Spinal cord (tissue), 10 donors: Measurements from ENCODE around the gene VWA3A. TPM values are rescaled to one million over a fixed set of nuclear protein-coding genes. Genes with fewer than 3 reads are reported as not detected.
A peak's percentile ranks its signal among the peaks of the same experiment; 100 is the strongest.

Experiments
- DNase-seq, 6 donors: peaks; one replicate each; pipeline versions ENCODE4 v3.0.0 to v3.0.0-alpha.2; 2013 to 2015; ENCODE audit warnings: low spot score in 6 of 6, low read depth in 4 of 6
- H3K27ac ChIP-seq: one replicate; pipeline ENCODE4 v1.5.1; 2013; ENCODE audit warnings: low read depth, low read length, control low read depth
- H3K27me3 ChIP-seq: one replicate; pipeline ENCODE4 v1.6.1; 2013; ENCODE audit warnings: low read length; ENCODE audit not compliant: control insufficient read depth, insufficient read depth
- H3K36me3 ChIP-seq: one replicate; pipeline ENCODE4 v1.6.1; 2013; ENCODE audit warnings: low read length; ENCODE audit not compliant: control insufficient read depth, insufficient read depth
- H3K4me1 ChIP-seq: one replicate; pipeline ENCODE4 v1.6.1; 2013; ENCODE audit warnings: low read length; ENCODE audit not compliant: control insufficient read depth, insufficient read depth
- H3K4me3 ChIP-seq: one replicate; pipeline ENCODE4 v1.5.1; 2013; ENCODE audit warnings: low read depth, low read length, control low read depth
- H3K9me3 ChIP-seq: one replicate; pipeline ENCODE4 v1.6.1; 2013; ENCODE audit warnings: low read length; ENCODE audit not compliant: control insufficient read depth, insufficient read depth
- WGBS: methylation state at CpG from one replicate; pipeline ENCODE4 v1.1.5; 2013; ENCODE audit warnings: missing lambda C conversion rate; ENCODE audit not compliant: insufficient coverage; 5-methylcytosine and 5-hydroxymethylcytosine counted together
- polyA plus RNA-seq, 2 donors: library from polyadenylated mRNA; unstranded; fragments of 120-200 nt; gene quantifications; one replicate each; pipeline ENCODE4 v1.2.1, GENCODE V29; 2013; ENCODE audit not compliant: insufficient read length in 2 of 2
- total RNA-seq, 2 donors: library from RNA; depleted of rRNA in 1 of 2; stranded (reverse); fragments of 120-200 nt in 1 of 2; fragments of >200 nt in 1 of 2; gene quantifications; one replicate each; pipeline versions ENCODE4 v1.2.3 to v1.2.4, GENCODE V29; 2013 to 2014
- donor health status: healthy.

The VWA3A gene
- total and polyA plus RNA-seq, 4 donors: 4.6 to 22.5 (median 20.2) TPM

GRCh38 chr16:22065252-22065651 lies 27.1 kb upstream of the VWA3A start:
- no peaks in the 10 kb centered on the region for H3K27me3 ChIP-seq
- no CpG with 5 or more reads among the region's 1 CpG for WGBS
- DNase-seq: no peak
- no peak overlapping the region for H3K4me3 ChIP-seq
- no peak overlapping the region for H3K27ac ChIP-seq
- peaks cover 9% of the 10 kb centered on the region for H3K9me3 ChIP-seq
- no peaks in the 10 kb centered on the region for H3K36me3 ChIP-seq
- H3K4me1 ChIP-seq: no peaks in the 10 kb centered on the region

- peaks cover 9% of the 10 kb centered on the region for H3K9me3 ChIP-seq
- H3K4me1 ChIP-seq: no peaks in the 10 kb centered on the region
- DNase-seq: peak in 2 of 6 donors; percentile 27 to 70
- 59% methylated on average over 4 of the region's 12 CpGs for WGBS
- H3K27ac ChIP-seq: no peak overlapping the region
- H3K4me3 ChIP-seq: no peak overlapping the region
- H3K27me3 ChIP-seq: no peaks in the 10 kb centered on the region
- H3K36me3 ChIP-seq: peaks cover 2% of the 10 kb centered on the region
Observed at GRCh38 chr16:22070361-22071330, 21.7 kb upstream of the VWA3A start.

DNA sequence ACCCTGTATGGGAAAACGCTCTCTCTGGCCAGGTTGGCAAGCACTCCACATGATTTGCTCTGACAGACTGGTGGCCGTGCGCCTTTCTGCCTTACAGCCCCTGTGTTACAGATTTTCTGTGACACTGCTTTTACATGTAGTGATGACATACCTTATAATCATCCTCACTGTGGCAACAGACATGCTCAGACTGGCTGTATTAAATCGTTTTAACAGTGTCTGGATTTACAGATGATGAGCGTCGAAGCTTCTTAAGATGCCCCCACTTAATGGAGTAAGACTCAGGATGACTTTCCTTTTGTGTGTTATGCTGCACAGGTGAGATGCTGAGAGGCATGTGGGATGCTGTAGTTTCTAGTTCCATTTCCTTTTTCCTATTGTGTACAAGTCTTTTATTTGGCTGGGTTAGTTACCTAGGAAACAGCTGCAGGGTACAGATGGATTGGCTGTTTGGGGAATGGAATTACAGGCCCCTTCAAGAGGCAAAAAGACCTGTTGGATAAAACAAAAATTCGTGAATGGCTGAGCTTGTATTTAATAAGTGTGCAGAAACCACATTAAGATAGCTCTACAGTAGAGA lies 20.9 kb upstream of the VWA3A start:
- Histone ChIP-seq H3K9me3 (peaks cover 9% of the 10 kb centered on the region), H3K27ac (no peak overlapping the region), H3K27me3 (no peaks in the 10 kb centered on the region), H3K4me1 (no peaks in the 10 kb centered on the region), H3K4me3 (no peak overlapping the region), H3K36me3 (peaks cover 2% of the 10 kb centered on the region)
- WGBS: 75% methylated on average over 4 of the region's 7 CpGs
- peak in 2 of 6 donors; percentile 31 to 70 for DNase-seq

DNA sequence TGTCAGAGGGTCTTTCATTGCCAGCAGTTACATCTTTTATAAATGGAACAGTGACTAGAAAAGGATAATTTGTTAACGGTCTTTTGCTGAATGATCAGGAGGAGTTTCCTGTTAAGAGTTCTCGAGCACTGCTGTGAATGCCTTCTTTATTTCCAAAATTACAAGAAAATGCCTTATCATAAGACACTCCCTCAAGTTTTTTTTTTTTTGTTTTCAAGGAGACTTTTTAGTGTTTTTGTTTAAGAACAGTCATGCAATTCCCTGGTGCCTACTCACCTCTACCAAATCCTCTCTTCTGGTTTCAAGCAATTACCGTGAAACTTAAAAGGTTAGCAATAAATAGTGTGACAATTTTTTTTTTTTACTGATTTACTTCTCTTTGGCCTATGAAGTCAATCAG lies 19.0 kb upstream of the VWA3A start:
- Histone ChIP-seq H3K4me1 (no peaks in the 10 kb centered on the region), H3K4me3 (no peak overlapping the region), H3K27ac (no peak overlapping the region), H3K27me3 (no peaks in the 10 kb centered on the region), H3K9me3 (no peaks in the 10 kb centered on the region), H3K36me3 (peaks cover 2% of the 10 kb centered on the region)
- DNase-seq: no peak
- WGBS: no CpG with 5 or more reads among the region's 3 CpGs

GRCh38 chr16:22075043-22075757 lies 17.1 kb upstream of the VWA3A start:
- no peaks in the 10 kb centered on the region for H3K4me1 ChIP-seq
- no peaks in the 10 kb centered on the region for H3K9me3 ChIP-seq
- no peak for DNase-seq
- no peak overlapping the region for H3K27ac ChIP-seq
- H3K4me3 ChIP-seq: no peak overlapping the region
- H3K36me3 ChIP-seq: peaks cover 2% of the 10 kb centered on the region
- H3K27me3 ChIP-seq: no peaks in the 10 kb centered on the region
- WGBS: no CpG with 5 or more reads among the region's 11 CpGs

- H3K4me1 ChIP-seq: no peaks in the 10 kb centered on the region
- H3K4me3 ChIP-seq: no peak overlapping the region
- no CpG with 5 or more reads among the region's 1 CpG for WGBS
- H3K9me3 ChIP-seq: no peaks in the 10 kb centered on the region
- H3K36me3 ChIP-seq: peaks cover 2% of the 10 kb centered on the region
- no peak for DNase-seq
- H3K27me3 ChIP-seq: no peaks in the 10 kb centered on the region
- H3K27ac ChIP-seq: no peak overlapping the region
Observed at GRCh38 chr16:22075776-22076175, 16.6 kb upstream of the VWA3A start.

GRCh38 chr16:22077700-22078313 lies 14.5 kb upstream of the VWA3A start:
- Histone ChIP-seq H3K27ac (no peak overlapping the region), H3K27me3 (no peaks in the 10 kb centered on the region), H3K9me3 (no peaks in the 10 kb centered on the region), H3K36me3 (peaks cover 2% of the 10 kb centered on the region), H3K4me3 (no peak overlapping the region), H3K4me1 (no peaks in the 10 kb centered on the region)
- WGBS: 40% methylated on average over 1 of the region's 8 CpGs
- peak in 2 of 6 donors; percentile 68 to 82 for DNase-seq

- Histone ChIP-seq H3K36me3 (peaks cover 2% of the 10 kb centered on the region), H3K9me3 (no peaks in the 10 kb centered on the region), H3K4me3 (no peak overlapping the region), H3K27ac (no peak overlapping the region), H3K4me1 (no peaks in the 10 kb centered on the region), H3K27me3 (no peaks in the 10 kb centered on the region)
- WGBS: no CpG with 5 or more reads among the region's 1 CpG
- DNase-seq: no peak
Observed at GRCh38 chr16:22078656-22079055, 13.7 kb upstream of the VWA3A start.

DNA sequence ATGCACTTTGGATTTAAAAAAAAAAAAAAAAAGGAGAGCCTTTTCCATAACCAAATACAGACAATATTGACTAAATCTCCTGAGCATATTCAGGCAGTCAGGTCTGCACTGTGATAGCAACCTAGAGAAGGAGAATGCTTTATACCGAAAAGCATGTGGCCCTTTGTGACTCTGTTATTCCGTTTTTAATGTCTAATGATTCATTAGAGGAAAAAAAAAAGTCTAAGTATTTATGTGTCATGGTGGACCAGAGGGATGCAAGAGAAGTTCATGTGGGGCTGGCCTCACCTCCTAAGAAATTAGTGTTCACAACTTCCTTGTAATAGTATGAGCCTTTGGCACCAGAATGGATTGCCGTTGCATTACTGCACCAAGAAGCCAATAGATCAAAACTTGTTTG lies 11.3 kb upstream of the VWA3A start:
- no peak overlapping the region for H3K4me3 ChIP-seq
- no peaks in the 10 kb centered on the region for H3K4me1 ChIP-seq
- H3K27ac ChIP-seq: no peak overlapping the region
- no peaks in the 10 kb centered on the region for H3K27me3 ChIP-seq
- no peak for DNase-seq
- no peaks in the 10 kb centered on the region for H3K9me3 ChIP-seq
- WGBS: 83% methylated on average over 1 of the region's 3 CpGs
- no peaks in the 10 kb centered on the region for H3K36me3 ChIP-seq
